Activated CD4-positive, alpha-beta memory T cell treated with anti-CD3 and anti-CD28 coated beads, Interleukin-2, amount 10 ng/mL, durations not matched to agents 7 days and 5 days (primary cell): Measurements from ENCODE around the gene RAD52. TPM values are rescaled to one million over a fixed set of nuclear protein-coding genes. Genes with fewer than 3 reads are reported as not detected.

Experiments used
- CTCF ChIA-PET: fragments of 350-600 bp; sonication (Branson Sonifier 250); formaldehyde crosslinking; loops from one replicate; lab custom pipeline; 2021; ENCODE audit warnings: antibody characterized with exemption, inconsistent platforms; lab: Charles Lee
- POLR2A ChIA-PET: fragments of 350-600 bp; sonication (Branson Sonifier 250); formaldehyde crosslinking; loops from one replicate; lab custom pipeline; 2021; ENCODE audit warnings: antibody characterized with exemption; lab: Charles Lee
- DNase-seq: peaks from one replicate; pipeline ENCODE4 v3.0.0-alpha.2; 2020
- H3K27ac Mint-ChIP-seq: one replicate; pipeline ENCODE4 v1.8.0; 2021; ENCODE audit warnings: mild to moderate bottlenecking, mixed read lengths
- H3K27me3 Mint-ChIP-seq: one replicate; pipeline ENCODE4 v1.8.0; 2021; ENCODE audit warnings: mixed read lengths
- H3K36me3 Mint-ChIP-seq: one replicate; pipeline ENCODE4 v1.8.0; 2021; ENCODE audit warnings: low read depth, mixed read lengths
- H3K4me1 Mint-ChIP-seq: one replicate; pipeline ENCODE4 v1.8.0; 2021; ENCODE audit warnings: mixed read lengths
- H3K4me3 Mint-ChIP-seq: one replicate; pipeline ENCODE4 v1.8.0; 2021; ENCODE audit warnings: mild to moderate bottlenecking, mixed read lengths
- H3K9me3 Mint-ChIP-seq: one replicate; pipeline ENCODE4 v1.8.0; 2021; ENCODE audit warnings: mixed read lengths
- total RNA-seq, 2 experiments: library from RNA; stranded (reverse); gene quantifications; one replicate each; pipeline ENCODE4 v1.2.3, GENCODE V29; 2021

Gene RAD52
- total RNA-seq, 2 experiments from 2014 or later = 14.5 to 14.9 TPM

DNA sequence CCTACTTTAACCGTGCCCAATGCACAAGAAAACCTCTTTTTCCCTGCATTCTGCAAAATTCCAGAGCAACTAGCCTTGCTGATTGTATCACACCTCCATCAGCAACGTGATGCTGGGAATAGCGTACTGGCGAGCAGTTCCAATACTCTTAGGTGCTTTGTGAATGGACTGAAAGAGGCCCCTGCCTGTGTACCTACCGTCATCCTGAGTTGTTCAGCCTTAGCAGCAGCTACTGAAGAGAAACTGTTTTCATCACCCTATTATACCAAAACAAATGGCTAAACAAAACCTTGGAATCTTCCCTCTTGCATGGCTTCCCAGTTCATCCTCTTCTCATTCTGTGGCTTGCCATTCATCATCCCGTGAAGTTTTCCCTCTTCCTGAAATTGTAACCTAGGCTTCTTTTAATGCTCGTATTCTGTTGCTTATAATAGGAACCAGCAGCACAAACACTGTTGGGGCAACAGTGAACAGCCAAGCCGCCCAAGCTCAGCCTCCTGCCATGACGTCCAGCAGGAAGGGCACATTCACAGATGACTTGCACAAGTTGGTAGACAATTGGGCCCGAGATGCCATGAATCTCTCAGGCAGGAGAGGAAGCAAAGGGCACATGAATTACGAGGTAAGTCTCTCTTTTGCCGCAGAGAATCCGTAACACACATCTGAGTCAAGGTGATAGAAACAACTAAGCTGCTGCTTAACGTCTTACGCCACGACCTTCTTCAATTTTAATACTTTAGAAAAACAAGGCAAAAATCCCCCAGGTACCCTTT, 41.9 kb downstream of the RAD52 start:
- H3K4me1 Mint-ChIP-seq = peaks cover 30% of the 10 kb centered on the region
- ChIA-PET POLR2A (no interaction called here), CTCF (no interaction called here)
- H3K27ac Mint-ChIP-seq = no peak overlapping the region
- H3K27me3 Mint-ChIP-seq = no peaks in the 10 kb centered on the region
- DNase-seq = no peak
- no peaks in the 10 kb centered on the region for H3K9me3 Mint-ChIP-seq
- H3K36me3 Mint-ChIP-seq = peaks cover 77% of the 10 kb centered on the region
- no peak overlapping the region for H3K4me3 Mint-ChIP-seq

DNA sequence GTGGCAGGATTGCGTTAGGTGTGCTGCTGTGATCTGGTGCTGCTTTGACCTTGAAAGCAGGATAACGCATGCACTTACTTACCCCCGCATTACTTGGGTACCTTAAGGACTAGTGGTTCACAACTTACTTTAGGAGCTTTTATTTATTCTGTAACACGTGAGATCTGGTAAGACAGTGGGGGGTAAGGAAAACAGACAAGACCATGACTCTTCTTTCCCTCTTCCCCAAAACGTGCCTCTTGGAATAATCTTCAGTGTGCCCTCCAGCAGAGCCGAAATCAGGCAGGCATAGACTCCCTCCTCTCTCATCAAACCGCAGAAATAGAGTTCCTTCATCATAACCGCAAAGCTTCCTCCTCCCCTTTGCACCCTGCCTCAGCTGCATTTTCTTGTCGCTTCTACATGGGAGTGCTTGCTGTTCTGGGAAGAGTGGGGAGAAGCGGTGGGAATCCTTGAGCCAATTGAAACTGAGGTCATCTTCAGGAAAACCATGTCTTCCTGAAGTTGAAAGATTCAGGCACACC, 43.4 kb downstream of the RAD52 start:
- H3K4me3 Mint-ChIP-seq = no peak overlapping the region
- peak overlapping the region; percentile 62 for H3K27ac Mint-ChIP-seq
- H3K27me3 Mint-ChIP-seq = no peaks in the 10 kb centered on the region
- H3K4me1 Mint-ChIP-seq = peaks cover 30% of the 10 kb centered on the region
- no peaks in the 10 kb centered on the region for H3K9me3 Mint-ChIP-seq
- POLR2A ChIA-PET = interaction anchor here (0.9 to 2.5 kb wide), 5 partner anchors 9 to 155 kb away, joined by 3 to 7 read pairs (median 4); partner anchors contain the start of gene RAD52
- DNase-seq = no peak
- CTCF ChIA-PET = interaction anchor here (1.0 to 1.8 kb wide), 4 partner anchors 19 to 337 kb away, joined by 3 to 10 read pairs (median 3); partner anchors contain the start of gene RAD52
- H3K36me3 Mint-ChIP-seq = peaks cover 80% of the 10 kb centered on the region

DNA sequence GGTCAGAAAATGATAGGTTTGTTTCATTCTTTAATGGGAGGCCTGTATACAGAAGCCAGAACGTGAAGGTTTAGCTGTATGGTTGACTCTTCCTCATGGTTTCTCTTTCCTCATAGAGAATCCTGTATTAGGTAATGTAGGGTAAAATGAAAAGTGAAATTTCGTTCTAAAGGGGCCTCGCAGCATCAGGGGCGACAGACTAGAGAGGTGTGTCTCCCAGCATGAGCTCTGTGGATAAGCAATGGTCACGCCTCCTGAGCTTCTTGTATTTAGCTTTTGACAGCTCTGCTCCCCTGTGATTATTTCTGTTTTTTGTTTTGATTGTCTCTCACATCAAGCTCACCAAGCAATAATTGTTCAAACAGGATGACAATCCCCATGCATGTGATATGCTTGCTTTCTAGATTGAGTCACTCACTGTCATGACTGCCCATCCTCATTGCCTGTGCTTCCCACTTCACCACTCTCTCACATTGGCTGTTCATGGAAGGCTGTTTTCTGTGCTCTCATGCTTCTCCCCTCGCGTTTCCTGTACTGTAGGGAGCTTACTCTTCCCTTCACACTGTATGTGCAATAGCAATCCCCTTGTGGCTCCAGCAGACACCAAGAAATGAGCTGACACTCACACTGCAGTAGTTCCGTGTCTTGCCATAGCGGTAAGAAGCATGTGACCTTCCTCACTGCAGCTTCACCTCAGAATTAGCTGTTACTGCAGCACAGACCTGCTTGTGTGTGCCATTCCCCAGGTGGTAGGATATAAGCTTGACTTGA, 44.0 kb downstream of the RAD52 start:
- H3K9me3 Mint-ChIP-seq = no peaks in the 10 kb centered on the region
- H3K4me3 Mint-ChIP-seq = peak overlapping the region; percentile 2
- ChIA-PET POLR2A (interaction anchor here (0.9 to 2.5 kb wide), 5 partner anchors 9 to 154 kb away, joined by 3 to 7 read pairs (median 4); partner anchors contain the start of gene RAD52), CTCF (interaction anchor here (0.6 to 1.8 kb wide), 6 partner anchors 18 to 677 kb away, joined by 3 to 10 read pairs (median 3); partner anchors contain the start of gene RAD52)
- DNase-seq = peak; percentile 29
- H3K4me1 Mint-ChIP-seq = peaks cover 30% of the 10 kb centered on the region
- H3K27ac Mint-ChIP-seq = peak overlapping the region; percentile 62
- H3K27me3 Mint-ChIP-seq = no peaks in the 10 kb centered on the region
- H3K36me3 Mint-ChIP-seq = peaks cover 83% of the 10 kb centered on the region

DNA sequence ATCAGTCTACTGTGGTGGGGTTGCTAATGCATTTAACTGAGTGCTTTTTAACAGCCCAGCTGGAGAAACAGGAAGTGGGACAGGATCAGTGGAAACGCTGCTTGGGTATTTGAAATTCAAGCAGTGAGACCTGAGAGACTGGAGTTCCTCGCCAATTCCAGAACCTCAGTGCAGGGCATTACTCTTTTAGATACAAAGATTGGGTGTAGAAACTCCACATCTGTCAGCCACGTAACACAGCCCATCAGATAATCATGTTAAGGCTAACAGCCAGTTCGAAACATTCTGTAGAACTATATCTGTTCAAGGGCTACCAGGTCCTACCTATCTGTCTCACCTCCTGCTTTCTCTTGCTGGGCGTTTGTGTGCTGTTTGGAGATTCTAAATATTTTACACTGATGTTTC, 45.5 kb downstream of the RAD52 start:
- peaks cover 80% of the 10 kb centered on the region for H3K36me3 Mint-ChIP-seq
- no peak overlapping the region for H3K4me3 Mint-ChIP-seq
- no peaks in the 10 kb centered on the region for H3K9me3 Mint-ChIP-seq
- DNase-seq = no peak
- no peaks in the 10 kb centered on the region for H3K27me3 Mint-ChIP-seq
- peaks cover 30% of the 10 kb centered on the region for H3K4me1 Mint-ChIP-seq
- H3K27ac Mint-ChIP-seq = no peak overlapping the region
- POLR2A ChIA-PET = no interaction called here
- CTCF ChIA-PET = interaction anchor here (1.7 kb wide), 1 partner anchor 189 kb away, joined by 5 read pairs; no protein-coding TSS in a partner anchor

DNA sequence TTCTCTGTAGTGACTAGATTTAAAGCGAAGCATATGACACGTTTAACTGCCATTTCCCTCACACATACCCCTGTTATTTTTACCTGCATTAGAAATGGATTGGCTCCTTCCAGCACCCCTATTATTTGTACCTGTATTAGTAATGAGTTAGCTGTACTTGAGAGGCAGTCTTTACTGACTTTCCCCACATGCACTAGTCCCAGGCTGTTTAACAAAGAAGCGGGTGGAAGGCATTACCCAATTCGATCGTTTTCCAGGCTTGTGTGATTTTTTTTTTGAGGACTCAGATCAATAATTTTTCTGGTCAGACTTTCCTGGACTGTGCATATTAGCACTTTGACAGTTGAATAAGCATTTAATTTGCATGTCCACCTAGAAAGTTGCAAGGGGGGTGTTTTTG, 46.4 kb downstream of the RAD52 start:
- Mint-ChIP-seq H3K4me3 (no peak overlapping the region), H3K4me1 (peaks cover 30% of the 10 kb centered on the region), H3K27me3 (no peaks in the 10 kb centered on the region), H3K9me3 (no peaks in the 10 kb centered on the region), H3K36me3 (peaks cover 78% of the 10 kb centered on the region), H3K27ac (no peak overlapping the region)
- ChIA-PET POLR2A (no interaction called here), CTCF (no interaction called here)
- DNase-seq = no peak

DNA sequence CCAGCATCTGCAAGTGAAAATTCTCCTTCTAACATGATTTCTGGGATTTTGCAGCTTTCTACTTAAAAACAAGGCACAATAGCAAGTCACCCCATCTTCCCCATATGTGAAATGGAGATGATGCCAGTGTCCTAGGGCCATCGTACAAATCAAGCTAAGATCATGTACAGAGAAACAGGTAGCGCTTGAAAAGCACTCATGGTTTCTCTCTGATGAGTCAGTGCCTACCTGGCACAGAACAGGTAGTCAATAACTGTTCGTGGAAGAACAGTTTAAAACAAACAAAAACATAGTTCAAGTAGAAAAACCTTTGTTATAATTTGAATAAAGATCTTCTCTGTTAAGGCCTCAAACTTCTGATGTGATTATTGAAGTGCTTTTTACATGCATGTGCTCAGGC, 46.9 kb downstream of the RAD52 start:
- no peak overlapping the region for H3K27ac Mint-ChIP-seq
- H3K9me3 Mint-ChIP-seq = no peaks in the 10 kb centered on the region
- ChIA-PET POLR2A (no interaction called here), CTCF (no interaction called here)
- H3K4me1 Mint-ChIP-seq = peaks cover 30% of the 10 kb centered on the region
- H3K27me3 Mint-ChIP-seq = no peaks in the 10 kb centered on the region
- peaks cover 78% of the 10 kb centered on the region for H3K36me3 Mint-ChIP-seq
- DNase-seq = no peak
- no peak overlapping the region for H3K4me3 Mint-ChIP-seq

DNA sequence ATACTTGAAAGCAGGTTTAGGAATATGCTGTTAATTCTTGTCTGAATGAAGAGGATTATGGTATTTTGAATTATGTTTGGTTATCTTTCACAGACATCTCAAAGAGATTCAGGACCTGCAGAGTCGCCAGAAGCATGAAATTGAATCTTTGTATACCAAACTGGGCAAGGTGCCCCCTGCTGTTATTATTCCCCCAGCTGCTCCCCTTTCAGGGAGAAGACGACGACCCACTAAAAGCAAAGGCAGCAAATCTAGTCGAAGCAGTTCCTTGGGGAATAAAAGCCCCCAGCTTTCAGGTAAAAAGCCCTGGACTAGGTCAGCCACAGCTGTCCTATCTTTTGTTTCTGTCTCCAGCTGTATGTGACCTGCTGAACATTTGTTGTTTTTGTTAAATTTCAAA, 52.1 kb downstream of the RAD52 start:
- CTCF ChIA-PET = no interaction called here
- no peak overlapping the region for H3K27ac Mint-ChIP-seq

DNA sequence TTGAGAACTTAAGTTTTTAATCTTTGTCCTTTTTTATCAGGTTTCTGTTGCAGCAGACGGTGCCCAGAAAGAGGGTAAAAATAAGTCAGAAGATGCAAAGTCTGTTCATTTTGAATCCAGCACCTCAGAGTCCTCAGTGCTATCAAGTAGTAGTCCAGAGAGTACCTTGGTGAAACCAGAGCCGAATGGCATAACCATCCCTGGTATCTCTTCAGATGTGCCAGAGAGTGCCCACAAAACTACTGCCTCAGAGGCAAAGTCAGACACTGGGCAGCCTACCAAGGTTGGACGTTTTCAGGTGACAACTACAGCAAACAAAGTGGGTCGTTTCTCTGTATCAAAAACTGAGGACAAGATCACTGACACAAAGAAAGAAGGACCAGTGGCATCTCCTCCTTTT, 53.5 kb downstream of the RAD52 start:
- H3K27me3 Mint-ChIP-seq = no peaks in the 10 kb centered on the region
- peaks cover 50% of the 10 kb centered on the region for H3K36me3 Mint-ChIP-seq
- H3K27ac Mint-ChIP-seq = no peak overlapping the region
- CTCF ChIA-PET = no interaction called here
- DNase-seq = no peak
- no peaks in the 10 kb centered on the region for H3K9me3 Mint-ChIP-seq
- H3K4me1 Mint-ChIP-seq = no peaks in the 10 kb centered on the region
- POLR2A ChIA-PET = interaction anchor here (1.4 kb wide), 1 partner anchor 10 kb away, joined by 7 read pairs; no protein-coding TSS in a partner anchor
- no peak overlapping the region for H3K4me3 Mint-ChIP-seq

More for the DNA sequence above, 52.1 kb downstream of the RAD52 start:
- no peak for DNase-seq
- POLR2A ChIA-PET = interaction anchor here (1.4 kb wide), 1 partner anchor 8 kb away, joined by 7 read pairs; no protein-coding TSS in a partner anchor
- Mint-ChIP-seq H3K9me3 (no peaks in the 10 kb centered on the region), H3K4me1 (no peaks in the 10 kb centered on the region), H3K36me3 (peaks cover 59% of the 10 kb centered on the region), H3K4me3 (no peak overlapping the region), H3K27me3 (no peaks in the 10 kb centered on the region)

DNA sequence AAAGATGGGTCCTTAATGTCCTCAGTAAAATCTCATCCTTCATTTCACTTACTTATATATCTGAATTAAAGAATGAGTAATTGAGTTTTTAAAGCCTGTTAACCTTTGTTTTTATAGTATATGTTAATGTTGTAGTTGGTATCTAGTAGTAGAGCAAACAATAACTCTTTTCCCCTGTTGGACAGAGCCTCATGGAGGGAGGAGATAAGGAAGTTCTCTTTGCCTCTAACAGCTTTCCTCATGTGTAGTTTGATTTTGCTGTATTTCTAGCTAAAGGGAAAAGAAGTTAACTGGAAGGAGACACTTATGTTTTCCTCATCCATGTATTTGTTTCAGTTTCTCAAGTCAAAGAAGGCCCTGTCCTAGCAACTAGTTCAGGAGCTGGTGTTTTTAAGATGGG, 55.3 kb downstream of the RAD52 start:
- CTCF ChIA-PET = interaction anchor here (1.0 to 1.7 kb wide), 3 partner anchors 55 to 325 kb away, joined by 3 to 5 read pairs (median 3); partner anchors contain the start of gene RAD52
- POLR2A ChIA-PET = interaction anchor here (2.0 kb wide), 1 partner anchor 10 kb away, joined by 7 read pairs; no protein-coding TSS in a partner anchor
- peaks cover 47% of the 10 kb centered on the region for H3K36me3 Mint-ChIP-seq
- no peak overlapping the region for H3K27ac Mint-ChIP-seq
- no peaks in the 10 kb centered on the region for H3K27me3 Mint-ChIP-seq
- no peak for DNase-seq
- no peaks in the 10 kb centered on the region for H3K9me3 Mint-ChIP-seq
- H3K4me3 Mint-ChIP-seq = no peak overlapping the region
- H3K4me1 Mint-ChIP-seq = no peaks in the 10 kb centered on the region

DNA sequence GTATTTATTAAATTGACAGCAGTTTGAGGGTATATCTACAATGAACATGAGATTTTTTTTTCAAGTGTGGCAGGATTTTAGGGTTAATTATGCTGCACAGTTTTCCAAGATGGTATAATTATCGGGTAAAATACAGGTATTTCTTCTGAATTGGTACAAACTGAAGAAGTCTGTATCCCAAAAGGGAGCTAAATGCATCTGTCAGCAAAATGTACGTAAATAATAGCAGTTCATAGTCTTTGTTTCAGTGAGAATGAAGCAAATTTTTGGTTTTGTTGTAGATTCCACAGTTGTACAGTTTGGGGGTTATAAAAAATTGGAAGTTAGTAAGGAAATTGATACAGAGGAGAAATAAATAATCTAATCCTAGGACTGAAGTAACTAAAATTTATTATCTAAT, 63.3 kb downstream of the RAD52 start:
- POLR2A ChIA-PET = no interaction called here
- peaks cover 74% of the 10 kb centered on the region for H3K36me3 Mint-ChIP-seq
- no peak overlapping the region for H3K4me3 Mint-ChIP-seq

DNA sequence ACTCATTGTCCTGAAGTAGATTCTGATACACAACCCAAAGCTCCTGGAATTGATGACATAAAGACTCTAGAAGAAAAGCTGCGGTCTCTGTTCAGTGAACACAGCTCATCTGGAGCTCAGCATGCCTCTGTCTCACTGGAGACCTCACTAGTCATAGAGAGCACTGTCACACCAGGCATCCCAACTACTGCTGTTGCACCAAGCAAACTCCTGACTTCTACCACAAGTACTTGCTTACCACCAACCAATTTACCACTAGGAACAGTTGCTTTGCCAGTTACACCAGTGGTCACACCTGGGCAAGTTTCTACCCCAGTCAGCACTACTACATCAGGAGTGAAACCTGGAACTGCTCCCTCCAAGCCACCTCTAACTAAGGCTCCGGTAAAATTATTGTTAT, 63.8 kb downstream of the RAD52 start:
- no peaks in the 10 kb centered on the region for H3K9me3 Mint-ChIP-seq
- no peak overlapping the region for H3K27ac Mint-ChIP-seq
- H3K27me3 Mint-ChIP-seq = no peaks in the 10 kb centered on the region
- H3K4me1 Mint-ChIP-seq = no peaks in the 10 kb centered on the region
- H3K4me3 Mint-ChIP-seq = no peak overlapping the region
- no peak for DNase-seq
- ChIA-PET CTCF (interaction anchor here (1.7 kb wide), 1 partner anchor 310 kb away, joined by 5 read pairs; no protein-coding TSS in a partner anchor), POLR2A (interaction anchor here (2.0 kb wide), 1 partner anchor 8 kb away, joined by 7 read pairs; no protein-coding TSS in a partner anchor)
- peaks cover 76% of the 10 kb centered on the region for H3K36me3 Mint-ChIP-seq

More for the DNA sequence above, 63.3 kb downstream of the RAD52 start:
- Mint-ChIP-seq H3K27me3 (no peaks in the 10 kb centered on the region), H3K9me3 (no peaks in the 10 kb centered on the region), H3K27ac (no peak overlapping the region), H3K4me1 (no peaks in the 10 kb centered on the region)
- CTCF ChIA-PET = no interaction called here
- DNase-seq = no peak

DNA sequence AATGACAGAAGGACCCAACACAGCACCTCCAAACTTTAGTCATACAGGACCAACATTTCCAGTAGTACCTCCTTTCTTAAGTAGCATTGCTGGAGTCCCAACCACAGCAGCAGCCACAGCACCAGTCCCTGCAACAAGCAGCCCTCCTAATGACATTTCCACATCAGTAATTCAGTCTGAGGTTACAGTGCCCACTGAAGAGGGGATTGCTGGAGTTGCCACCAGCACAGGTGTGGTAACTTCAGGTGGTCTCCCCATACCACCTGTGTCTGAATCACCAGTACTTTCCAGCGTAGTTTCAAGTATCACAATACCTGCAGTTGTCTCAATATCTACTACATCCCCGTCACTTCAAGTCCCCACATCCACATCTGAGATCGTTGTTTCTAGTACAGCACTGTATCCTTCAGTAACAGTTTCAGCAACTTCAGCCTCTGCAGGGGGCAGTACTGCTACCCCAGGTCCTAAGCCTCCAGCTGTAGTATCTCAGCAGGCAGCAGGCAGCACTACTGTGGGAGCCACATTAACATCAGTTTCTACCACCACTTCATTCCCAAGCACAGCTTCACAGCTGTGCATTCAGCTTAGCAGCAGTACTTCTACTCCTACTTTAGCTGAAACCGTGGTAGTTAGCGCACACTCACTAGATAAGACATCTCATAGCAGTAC, 64.6 kb downstream of the RAD52 start:
- Mint-ChIP-seq H3K9me3 (no peaks in the 10 kb centered on the region), H3K27ac (no peak overlapping the region), H3K36me3 (peaks cover 78% of the 10 kb centered on the region), H3K4me3 (no peak overlapping the region), H3K27me3 (no peaks in the 10 kb centered on the region), H3K4me1 (no peaks in the 10 kb centered on the region)
- DNase-seq = no peak
- POLR2A ChIA-PET = interaction anchor here (2.0 kb wide), 1 partner anchor 9 kb away, joined by 7 read pairs; no protein-coding TSS in a partner anchor
- CTCF ChIA-PET = interaction anchor here (1.7 kb wide), 1 partner anchor 309 kb away, joined by 5 read pairs; no protein-coding TSS in a partner anchor
